Epithelial cell of proximal tubule (primary cell): ENCODE results near the gene COL4A6. TPM values are rescaled to one million over a fixed set of nuclear protein-coding genes. Genes with fewer than 3 reads are reported as not detected.

Experiments
- DNase-seq: peaks from one replicate; pipeline ENCODE4 v3.0.0-alpha.2; 2011; ENCODE audit warnings: low read depth
- H3K4me3 ChIP-seq: 2 replicates; pipeline ENCODE4 v1.5.1; 2011; ENCODE audit warnings: low read depth, mild to moderate bottlenecking, low read length
- total RNA-seq: library from RNA; depleted of rRNA; stranded (reverse); fragments of >200 nt; gene quantifications from 2 replicates; pipeline ENCODE4 v1.2.3, GENCODE V29; 2015
- TF ChIP-seq, protein P1 (sequence below): conservative IDR thresholded peaks from 2 replicates; pipeline ENCODE4 v1.5.1; 2012; ENCODE audit warnings: low read depth, mild to moderate bottlenecking, low read length

Gene COL4A6
- total RNA-seq, 1 donor from 2014 or later: 2.0 TPM

DNA sequence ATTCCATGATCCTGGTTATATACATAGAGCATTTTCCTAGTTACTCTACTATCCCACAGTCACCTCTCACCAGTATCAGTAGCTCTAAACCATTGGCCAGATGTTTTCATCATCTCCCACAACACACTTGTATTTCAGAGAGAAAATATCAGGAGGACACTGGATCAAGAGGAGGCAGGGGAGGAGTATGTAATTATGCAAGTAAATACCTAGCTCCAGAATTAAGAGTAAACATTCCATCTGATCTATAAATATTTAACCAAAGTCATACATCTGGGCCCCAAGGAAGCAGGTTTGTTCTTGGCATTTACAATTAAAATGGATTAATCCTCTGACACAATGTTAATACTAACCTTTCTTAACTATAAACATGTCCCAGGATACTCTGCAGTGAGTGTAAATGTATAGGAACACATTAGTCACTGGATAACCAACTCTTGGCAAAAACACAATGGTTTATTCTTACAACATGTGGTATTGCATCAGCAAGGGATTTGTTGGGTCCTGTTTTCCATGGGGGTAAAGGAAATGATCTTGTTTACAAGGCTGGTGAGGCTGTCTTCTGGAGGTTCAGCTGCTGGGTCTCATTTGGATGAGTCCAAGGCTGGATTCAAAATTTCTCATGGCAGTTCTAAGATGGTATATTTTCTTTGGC is 176.5 kb downstream of the COL4A6 start:
- H3K4me3 ChIP-seq: no peak overlapping the region
- TF ChIP-seq, protein P1, sequence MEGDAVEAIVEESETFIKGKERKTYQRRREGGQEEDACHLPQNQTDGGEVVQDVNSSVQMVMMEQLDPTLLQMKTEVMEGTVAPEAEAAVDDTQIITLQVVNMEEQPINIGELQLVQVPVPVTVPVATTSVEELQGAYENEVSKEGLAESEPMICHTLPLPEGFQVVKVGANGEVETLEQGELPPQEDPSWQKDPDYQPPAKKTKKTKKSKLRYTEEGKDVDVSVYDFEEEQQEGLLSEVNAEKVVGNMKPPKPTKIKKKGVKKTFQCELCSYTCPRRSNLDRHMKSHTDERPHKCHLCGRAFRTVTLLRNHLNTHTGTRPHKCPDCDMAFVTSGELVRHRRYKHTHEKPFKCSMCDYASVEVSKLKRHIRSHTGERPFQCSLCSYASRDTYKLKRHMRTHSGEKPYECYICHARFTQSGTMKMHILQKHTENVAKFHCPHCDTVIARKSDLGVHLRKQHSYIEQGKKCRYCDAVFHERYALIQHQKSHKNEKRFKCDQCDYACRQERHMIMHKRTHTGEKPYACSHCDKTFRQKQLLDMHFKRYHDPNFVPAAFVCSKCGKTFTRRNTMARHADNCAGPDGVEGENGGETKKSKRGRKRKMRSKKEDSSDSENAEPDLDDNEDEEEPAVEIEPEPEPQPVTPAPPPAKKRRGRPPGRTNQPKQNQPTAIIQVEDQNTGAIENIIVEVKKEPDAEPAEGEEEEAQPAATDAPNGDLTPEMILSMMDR: no peak
- DNase-seq: no peak

DNA sequence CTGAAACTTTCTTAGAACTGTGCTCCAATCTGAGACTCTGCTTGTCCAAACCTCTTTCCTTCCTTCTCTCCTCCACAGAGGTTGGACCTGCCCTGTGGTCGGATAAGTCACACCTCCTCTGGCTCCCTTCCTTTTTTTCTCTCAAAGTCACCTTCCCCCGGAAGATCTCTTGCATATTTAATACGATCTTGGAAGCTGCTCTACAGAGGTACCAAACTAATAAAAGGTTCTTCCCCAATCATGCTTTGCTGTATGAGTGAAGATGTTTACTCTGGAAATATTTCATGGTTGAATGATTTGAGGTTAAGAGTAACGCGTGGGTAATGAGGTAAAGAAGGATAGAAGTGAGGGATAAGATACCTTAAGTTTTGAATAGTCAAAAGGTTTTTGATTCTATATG is 180.7 kb downstream of the COL4A6 start:
- DNase-seq: no peak
- no peak overlapping the region for H3K4me3 ChIP-seq
- TF ChIP-seq, protein P1: no peak

DNA sequence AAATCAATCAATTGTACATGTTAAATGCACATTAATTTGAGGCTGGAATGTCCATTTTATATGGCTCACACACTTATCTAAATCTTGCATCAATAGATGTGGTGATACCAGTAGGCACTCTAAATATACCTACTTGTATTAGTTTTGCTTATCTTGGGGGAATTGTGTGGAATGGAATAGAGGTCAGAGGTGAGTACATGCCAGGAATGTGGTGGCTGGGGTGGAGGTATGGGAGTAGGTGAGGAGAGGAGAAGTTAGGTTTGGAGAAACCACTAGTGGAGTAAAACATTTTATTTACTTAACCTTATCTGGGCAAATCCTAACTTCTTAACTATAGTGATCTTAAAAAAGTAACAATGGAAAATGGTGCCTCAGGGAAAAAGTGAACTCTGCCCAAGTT is 183.6 kb downstream of the COL4A6 start:
- DNase-seq: no peak
- TF ChIP-seq, protein P1: no peak
- no peak overlapping the region for H3K4me3 ChIP-seq

DNA sequence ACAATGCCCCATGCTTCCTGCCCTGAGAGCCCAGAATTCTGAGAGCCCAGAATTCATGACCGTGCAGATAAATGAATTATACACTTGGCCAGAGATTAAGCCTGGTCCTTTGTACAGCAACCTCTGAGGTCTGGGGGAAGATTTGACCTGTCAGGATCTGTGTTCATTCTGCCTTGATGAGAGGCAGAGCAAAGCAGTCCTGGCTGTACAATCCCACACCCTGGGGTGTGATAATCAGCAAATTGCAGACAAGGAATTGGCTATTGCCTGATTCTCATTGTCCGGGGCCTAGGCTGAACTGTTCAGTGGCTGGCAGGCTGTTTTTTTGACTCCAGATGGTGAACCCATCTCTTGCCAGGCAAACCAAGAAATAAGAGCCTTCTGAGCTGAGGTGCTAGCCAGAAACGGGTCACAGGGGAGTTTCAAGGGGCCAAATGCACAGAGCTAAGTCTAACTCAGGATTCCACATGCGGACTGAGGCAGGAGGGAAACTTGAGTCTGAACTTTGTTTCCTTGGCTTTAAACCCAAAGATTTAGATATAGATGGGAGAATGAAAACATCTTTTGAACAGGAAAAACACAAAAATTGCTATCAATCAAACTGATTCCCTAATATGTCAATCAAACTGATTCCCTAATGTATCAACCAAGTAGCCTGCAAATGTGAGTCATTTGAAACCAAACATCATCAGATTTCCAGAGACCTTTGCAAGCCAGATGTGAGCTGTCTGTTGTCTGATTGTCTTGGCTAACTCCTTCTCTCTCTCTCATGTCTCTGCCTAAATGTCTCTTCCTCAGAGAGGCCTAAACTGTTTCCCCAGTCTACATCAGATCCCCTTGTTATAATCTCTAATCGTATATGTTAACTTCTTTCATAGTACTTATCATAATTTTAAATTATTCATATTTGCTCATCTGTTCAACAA is 187.3 kb downstream of the COL4A6 start:
- H3K4me3 ChIP-seq: no peak overlapping the region
- no peak for DNase-seq
- TF ChIP-seq, protein P1: no peak

DNA sequence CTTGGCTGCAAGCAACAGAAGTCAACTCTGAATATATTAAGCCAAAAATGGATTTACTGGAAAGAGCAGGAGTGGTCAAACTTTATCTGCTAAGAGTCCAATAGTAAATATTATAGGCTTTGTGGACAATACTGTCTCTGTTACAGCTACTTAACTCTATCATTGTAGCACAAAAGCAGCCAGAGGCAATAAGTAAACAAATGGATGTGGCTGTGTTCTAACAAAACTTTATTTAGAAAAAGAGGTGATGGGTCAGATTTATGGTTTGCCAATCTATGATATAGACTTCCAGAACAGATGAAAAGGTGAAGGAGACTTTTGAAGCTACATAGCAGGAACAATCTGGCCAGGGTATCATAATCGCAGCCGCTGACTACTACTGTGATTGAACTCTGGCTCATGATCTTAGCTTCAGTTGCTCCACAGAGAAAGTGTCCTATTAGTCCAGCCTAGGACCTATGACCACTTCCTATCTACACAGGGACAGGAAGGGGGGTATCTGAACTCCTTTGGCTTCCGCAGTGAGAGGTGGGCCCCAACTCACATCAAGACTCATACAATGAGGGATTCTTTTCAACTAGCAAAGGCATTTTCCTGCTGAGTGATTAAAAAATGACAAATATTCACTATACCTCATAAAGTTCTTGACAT is 191.8 kb downstream of the COL4A6 start:
- H3K4me3 ChIP-seq: no peak overlapping the region
- DNase-seq: no peak
- TF ChIP-seq, protein P1: no peak

DNA sequence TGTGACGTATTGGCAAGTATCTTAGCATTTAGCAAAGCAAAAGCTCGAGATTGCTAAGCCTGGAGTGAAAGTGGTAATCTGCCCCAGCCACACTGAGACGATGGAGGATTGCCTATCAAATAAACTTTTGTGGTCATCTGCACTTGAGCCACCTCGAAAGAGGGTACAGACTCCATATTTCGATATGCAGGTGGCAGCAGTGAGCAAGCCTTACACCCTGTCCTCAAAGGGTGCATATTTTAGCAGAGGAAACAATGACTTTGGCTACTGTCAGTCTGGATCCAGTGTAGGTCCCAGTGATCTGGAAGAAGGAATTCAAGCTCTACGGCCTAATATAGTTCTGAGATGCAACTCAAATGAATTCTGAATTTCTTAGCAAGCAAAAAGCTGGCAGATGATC is 192.8 kb downstream of the COL4A6 start:
- DNase-seq: no peak
- no peak overlapping the region for H3K4me3 ChIP-seq
- TF ChIP-seq, protein P1: no peak
